ENCODE measurements around the gene PHB1.

- TF ChIP-seq CTCF (IDR thresholded peaks at IDR 0.05) (no peak), POLR2AphosphoS5 (IDR thresholded peaks at IDR 0.05; ENCODE audit: low read depth, low read length) (no peak), REST (IDR thresholded peaks at IDR 0.05; ENCODE audit: insufficient read depth in 1 of 2, low read depth in 2 of 2, low read length in 1 of 2) (no peak), SIN3A (IDR thresholded peaks at IDR 0.05; ENCODE audit: borderline replicate concordance, insufficient read depth, low read depth, low read length) (no peak)
Measured at GRCh38 chr17:49388290-49388640, 26.4 kb downstream of the PHB1 start.
